SH-SY5Y (cell line): Measurements from ENCODE around the gene RAB17.

Source experiments
- GATA2 ChIP-seq: IDR thresholded peaks from 2 replicates; pipeline ENCODE4 v1.6.1; 2011; ENCODE audit warnings: mild to moderate bottlenecking, low read depth, low read length
- GATA3 ChIP-seq: IDR thresholded peaks from 2 replicates; pipeline ENCODE4 v1.6.1; 2011; ENCODE audit warnings: low read depth, mild to moderate bottlenecking, low read length, moderate library complexity

GRCh38 chr2:237567276-237568029 is 23.1 kb downstream of the RAB17 start:
- no peak for TF ChIP-seq GATA3
- TF ChIP-seq GATA2 = no peak
